Mammary epithelial cell (primary cell): ENCODE measurements around the gene OR2T11.

Experiments used
- CTCF ChIP-seq, 2 donors: IDR thresholded peaks in 1 of 2; conservative IDR thresholded peaks in 1 of 2; 2 replicates each; pipeline ENCODE4 v1.5.1; 2011 to 2012; ENCODE audit warnings: inconsistent platforms in 2 of 2, low read length in 2 of 2, mild to moderate bottlenecking in 2 of 2, control low read depth in 1 of 2, low read depth in 1 of 2; ENCODE audit not compliant: insufficient read depth in 1 of 2; ENCODE audit errors: extremely low read depth in 1 of 2
- EZH2 ChIP-seq: IDR thresholded peaks from 2 replicates; pipeline ENCODE4 v1.6.1; 2012; ENCODE audit warnings: low read length, inconsistent platforms, borderline replicate concordance

GRCh38 chr1:248670003-248670402, 35.1 kb upstream of the OR2T11 start:
- TF ChIP-seq CTCF (conservative IDR thresholded peaks at IDR 0.05 in 1 of 2, IDR thresholded peaks at IDR 0.05 in 1 of 2; ENCODE audit: extremely low read depth in 1 of 2, insufficient read depth in 1 of 2, low read depth in 1 of 2, low read length in 2 of 2) = no peak
- no peak for TF ChIP-seq EZH2
